ENCODE results near the gene NCK2. TPM values are rescaled to one million over a fixed set of nuclear protein-coding genes. Genes with fewer than 3 reads are reported as not detected.

Gene NCK2
- total RNA-seq, 2 donors from 2014 or later: 41.0 to 50.0 TPM

DNA sequence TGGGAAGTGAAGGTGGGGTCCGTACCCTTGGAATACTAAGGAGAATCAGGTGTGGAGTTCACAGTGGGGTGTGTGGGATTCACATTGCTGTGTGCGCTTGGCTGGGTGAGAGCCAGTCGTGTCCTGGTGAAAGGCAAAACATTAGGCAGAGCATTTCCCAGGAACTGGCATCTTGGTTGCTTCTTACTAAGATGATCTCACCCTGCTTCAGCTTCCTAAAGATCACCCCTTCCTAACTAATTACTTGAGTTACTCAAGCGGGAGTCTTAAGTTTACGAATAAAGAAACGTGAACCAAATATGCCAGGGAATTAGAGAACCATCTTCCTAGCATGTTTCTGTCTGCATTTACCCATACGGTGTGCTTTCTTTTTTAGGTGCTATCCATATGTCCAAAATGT lies 122.9 kb downstream of the NCK2 start:
- Histone ChIP-seq H3K36me3 (no peaks in the 10 kb centered on the region), H3K27ac (no peak overlapping the region), H3K4me3 (no peak overlapping the region), H3K27me3 (replicated peaks; ENCODE audit: insufficient read depth) (no peaks in the 10 kb centered on the region), H3K9me3 (no peaks in the 10 kb centered on the region), H3K4me1 (ENCODE audit: control insufficient read depth in 1 of 2, low read depth in 2 of 2) (peaks cover 10 to 40% of the 10 kb centered on the region in 2 donors)
- ATAC-seq (ENCODE audit: insufficient number of reproducible peaks, low FRiP score, low read depth) (no peak), DNase-seq (ENCODE audit: low spot score) (no peak)
- TF ChIP-seq, protein P1, sequence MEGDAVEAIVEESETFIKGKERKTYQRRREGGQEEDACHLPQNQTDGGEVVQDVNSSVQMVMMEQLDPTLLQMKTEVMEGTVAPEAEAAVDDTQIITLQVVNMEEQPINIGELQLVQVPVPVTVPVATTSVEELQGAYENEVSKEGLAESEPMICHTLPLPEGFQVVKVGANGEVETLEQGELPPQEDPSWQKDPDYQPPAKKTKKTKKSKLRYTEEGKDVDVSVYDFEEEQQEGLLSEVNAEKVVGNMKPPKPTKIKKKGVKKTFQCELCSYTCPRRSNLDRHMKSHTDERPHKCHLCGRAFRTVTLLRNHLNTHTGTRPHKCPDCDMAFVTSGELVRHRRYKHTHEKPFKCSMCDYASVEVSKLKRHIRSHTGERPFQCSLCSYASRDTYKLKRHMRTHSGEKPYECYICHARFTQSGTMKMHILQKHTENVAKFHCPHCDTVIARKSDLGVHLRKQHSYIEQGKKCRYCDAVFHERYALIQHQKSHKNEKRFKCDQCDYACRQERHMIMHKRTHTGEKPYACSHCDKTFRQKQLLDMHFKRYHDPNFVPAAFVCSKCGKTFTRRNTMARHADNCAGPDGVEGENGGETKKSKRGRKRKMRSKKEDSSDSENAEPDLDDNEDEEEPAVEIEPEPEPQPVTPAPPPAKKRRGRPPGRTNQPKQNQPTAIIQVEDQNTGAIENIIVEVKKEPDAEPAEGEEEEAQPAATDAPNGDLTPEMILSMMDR (IDR thresholded peaks at IDR 0.05): no peak

DNA sequence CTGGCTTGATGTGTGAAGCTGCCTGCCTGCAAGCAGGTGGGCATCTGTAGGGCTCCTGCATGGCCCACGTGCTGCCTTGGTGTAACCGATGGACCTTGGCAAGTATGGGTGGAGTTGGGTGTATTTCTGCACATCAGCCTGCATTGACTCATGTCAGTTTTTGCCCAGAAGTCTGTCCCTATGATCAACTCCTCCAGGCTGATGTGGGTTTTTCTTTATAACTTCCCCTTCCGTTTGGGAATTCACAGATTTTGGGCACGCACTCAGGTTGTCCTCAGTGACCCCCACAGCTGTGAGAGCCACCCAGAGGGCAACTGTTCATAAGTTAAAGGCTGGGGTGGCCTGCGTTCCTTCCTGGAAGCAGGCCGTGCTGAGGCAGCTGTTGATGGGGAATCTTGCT lies 123.3 kb downstream of the NCK2 start:
- Histone ChIP-seq H3K4me1 (ENCODE audit: control insufficient read depth in 1 of 2, low read depth in 2 of 2) (peaks cover 10 to 40% of the 10 kb centered on the region in 2 donors), H3K27me3 (replicated peaks; ENCODE audit: insufficient read depth) (no peaks in the 10 kb centered on the region), H3K36me3 (no peaks in the 10 kb centered on the region), H3K27ac (no peak overlapping the region), H3K4me3 (no peak overlapping the region), H3K9me3 (no peaks in the 10 kb centered on the region)
- TF ChIP-seq, protein P1 (IDR thresholded peaks at IDR 0.05): no peak
- no peak for DNase-seq (ENCODE audit: low spot score)
- no peak for ATAC-seq (ENCODE audit: insufficient number of reproducible peaks, low FRiP score, low read depth)

DNA sequence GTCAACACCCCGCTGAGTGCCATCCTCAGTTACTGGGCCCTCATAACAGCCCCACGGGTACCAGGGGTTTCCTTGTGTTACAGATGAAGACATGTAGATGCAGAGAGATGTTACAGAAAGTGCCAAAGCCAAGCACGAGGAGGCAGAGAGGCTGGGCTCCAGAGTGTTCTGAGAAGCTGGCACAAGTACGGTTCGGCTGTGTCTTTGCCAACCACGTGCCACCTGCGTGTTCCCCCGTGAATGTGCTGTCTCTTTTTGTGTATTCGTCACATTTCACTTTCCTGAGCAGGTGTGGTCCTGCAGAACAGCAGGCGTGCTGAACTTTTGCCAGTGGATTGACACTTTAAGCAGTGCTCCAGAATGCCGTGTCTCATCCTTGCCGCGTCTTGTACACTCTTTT lies 124.6 kb downstream of the NCK2 start:
- no peaks in the 10 kb centered on the region for H3K27me3 ChIP-seq (replicated peaks; ENCODE audit: insufficient read depth)
- H3K4me3 ChIP-seq: no peak overlapping the region
- no peaks in the 10 kb centered on the region for H3K9me3 ChIP-seq
- no peak for ATAC-seq (ENCODE audit: insufficient number of reproducible peaks, low FRiP score, low read depth)
- no peak overlapping the region for H3K27ac ChIP-seq
- TF ChIP-seq, protein P1 (IDR thresholded peaks at IDR 0.05): no peak
- peaks cover 10 to 42% of the 10 kb centered on the region in 2 donors for H3K4me1 ChIP-seq (ENCODE audit: control insufficient read depth in 1 of 2, low read depth in 2 of 2)
- H3K36me3 ChIP-seq: no peaks in the 10 kb centered on the region
- DNase-seq (ENCODE audit: low spot score): no peak

DNA sequence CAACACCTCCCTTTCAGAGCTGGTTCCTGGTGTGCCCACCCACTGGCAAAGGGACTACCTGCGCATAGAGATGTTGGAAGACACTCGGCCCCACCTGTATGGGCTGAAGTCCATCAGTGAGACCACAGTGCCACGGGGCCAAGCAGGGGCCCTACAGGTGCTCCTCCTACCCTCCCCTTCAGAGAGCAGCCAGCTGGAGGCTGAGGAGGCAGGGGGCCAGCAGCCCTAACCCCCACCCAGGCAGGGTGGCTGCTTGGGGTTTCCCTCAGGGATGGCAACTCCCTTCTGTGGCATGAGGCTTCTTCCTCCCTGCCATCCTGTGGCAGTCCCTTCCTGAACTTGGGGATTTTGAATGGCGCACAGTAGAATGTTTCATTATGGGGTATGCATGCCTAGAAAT lies 125.3 kb downstream of the NCK2 start:
- Histone ChIP-seq H3K9me3 (no peaks in the 10 kb centered on the region), H3K4me1 (ENCODE audit: control insufficient read depth in 1 of 2, low read depth in 2 of 2) (peaks cover 10 to 34% of the 10 kb centered on the region in 2 donors), H3K27me3 (replicated peaks; ENCODE audit: insufficient read depth) (no peaks in the 10 kb centered on the region), H3K4me3 (no peak overlapping the region), H3K27ac (no peak overlapping the region), H3K36me3 (no peaks in the 10 kb centered on the region)
- TF ChIP-seq, protein P1 (IDR thresholded peaks at IDR 0.05): no peak
- ATAC-seq (ENCODE audit: insufficient number of reproducible peaks, low FRiP score, low read depth) (no peak), DNase-seq (ENCODE audit: low spot score) (no peak)

DNA sequence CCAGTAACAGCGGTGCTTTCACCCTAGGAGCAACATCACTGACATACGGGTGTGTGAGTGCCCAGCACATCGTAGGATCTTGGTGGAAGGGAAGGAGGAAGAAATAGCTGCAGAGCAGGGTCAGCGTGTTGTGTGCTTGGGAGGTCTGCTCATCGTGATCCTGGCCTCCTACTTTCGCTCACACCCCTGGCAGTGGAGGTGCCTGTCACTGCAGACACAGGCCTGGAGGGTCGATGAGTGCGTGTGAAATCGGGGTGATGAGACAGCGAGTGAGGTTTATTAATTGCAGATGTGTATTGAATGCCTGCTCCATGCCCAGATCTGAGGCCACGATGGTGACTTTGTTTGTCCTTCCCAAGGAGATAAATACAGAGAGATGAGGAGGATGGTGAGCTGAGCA lies 126.1 kb downstream of the NCK2 start:
- TF ChIP-seq, protein P1 (IDR thresholded peaks at IDR 0.05): no peak
- H3K4me3 ChIP-seq: no peak overlapping the region
- peaks cover 10 to 30% of the 10 kb centered on the region in 2 donors for H3K4me1 ChIP-seq (ENCODE audit: control insufficient read depth in 1 of 2, low read depth in 2 of 2)
- no peaks in the 10 kb centered on the region for H3K36me3 ChIP-seq
- H3K9me3 ChIP-seq: no peaks in the 10 kb centered on the region
- DNase-seq (ENCODE audit: low spot score): no peak
- no peak overlapping the region for H3K27ac ChIP-seq
- no peak for ATAC-seq (ENCODE audit: insufficient number of reproducible peaks, low FRiP score, low read depth)
- H3K27me3 ChIP-seq (replicated peaks; ENCODE audit: insufficient read depth): no peaks in the 10 kb centered on the region
